Measurements from ENCODE around the gene FOXP2.

Gene FOXP2

GRCh38 chr7:114629762-114630161, 215.1 kb downstream of the FOXP2 start:
- no peaks in the 10 kb centered on the region for H3K9me3 ChIP-seq (ENCODE audit: control insufficient read depth, insufficient read depth, low read depth, low read length)
- TF ChIP-seq REPIN1 (tag by site-specific recombination; IDR thresholded peaks at IDR 0.05; ENCODE audit: low read depth) (no peak), OSR2 (tag by site-specific recombination; IDR thresholded peaks at IDR 0.05) (peak; percentile 26; the same call in 1 of the 2 replicates)
- H3K4me1 ChIP-seq (ENCODE audit: control insufficient read depth, insufficient read depth, low read length): peaks cover 6% of the 10 kb centered on the region; the same call in 1 of the 2 replicates
- ChIA-PET POLR2A (no interaction called here), CTCF (no interaction called here)
- no peak overlapping the region for H3K4me3 ChIP-seq (ENCODE audit: low read depth, low read length)
- peak overlapping the region; percentile 52; the same call in 1 of the 2 replicates for H3K27ac ChIP-seq (ENCODE audit: extremely low read depth, low read depth, low read length)
- no peaks in the 10 kb centered on the region; a peak in 1 of 3 replicates for H3K36me3 ChIP-seq (ENCODE audit: control insufficient read depth in 2 of 2, insufficient read depth in 1 of 2, low read length in 2 of 2)

- ChIA-PET POLR2A (no interaction called here), CTCF (interaction anchor here (0.5 kb wide), 1 partner anchor 32 kb away, joined by 3 read pairs; no protein-coding TSS in a partner anchor)
- Histone ChIP-seq H3K4me1 (ENCODE audit: control insufficient read depth, insufficient read depth, low read length) (peaks cover 6% of the 10 kb centered on the region; the same call in 1 of the 2 replicates), H3K27ac (ENCODE audit: extremely low read depth, low read depth, low read length) (peak overlapping the region; percentile 52), H3K4me3 (ENCODE audit: low read depth, low read length) (no peak overlapping the region), H3K9me3 (ENCODE audit: control insufficient read depth, insufficient read depth, low read depth, low read length) (no peaks in the 10 kb centered on the region), H3K36me3 (ENCODE audit: control insufficient read depth in 2 of 2, insufficient read depth in 1 of 2, low read length in 2 of 2) (no peaks in the 10 kb centered on the region; a peak in 1 of 3 replicates)
- no peak for TF ChIP-seq ZBTB20 (tag by site-specific recombination; IDR thresholded peaks at IDR 0.05)
- no peak for TF ChIP-seq ZNF274 (IDR thresholded peaks at IDR 0.05; ENCODE audit: low read length)
- TF ChIP-seq ZNF274 (tag by site-specific recombination; IDR thresholded peaks at IDR 0.05; ENCODE audit: borderline replicate concordance): no peak
- TF ChIP-seq ZBTB1 (tag by site-specific recombination; IDR thresholded peaks at IDR 0.05): no peak
- no peak for TF ChIP-seq ZNF292 (tag by site-specific recombination; IDR thresholded peaks at IDR 0.05; ENCODE audit: borderline replicate concordance, low read depth)
- no peak for TF ChIP-seq ZNF561 (tag by site-specific recombination; IDR thresholded peaks at IDR 0.05; ENCODE audit: borderline replicate concordance)
- TF ChIP-seq TRIM28 (IDR thresholded peaks at IDR 0.05; ENCODE audit: borderline replicate concordance, low read length): 0 out of 2 replicates have a peak, but pooled peaks have one; percentile 6
- peak; percentile 48 for TF ChIP-seq ZIC2 (tag by site-specific recombination; IDR thresholded peaks at IDR 0.05)
- no peak for TF ChIP-seq ZNF514 (tag by site-specific recombination; IDR thresholded peaks at IDR 0.05)
- TF ChIP-seq, protein P1, sequence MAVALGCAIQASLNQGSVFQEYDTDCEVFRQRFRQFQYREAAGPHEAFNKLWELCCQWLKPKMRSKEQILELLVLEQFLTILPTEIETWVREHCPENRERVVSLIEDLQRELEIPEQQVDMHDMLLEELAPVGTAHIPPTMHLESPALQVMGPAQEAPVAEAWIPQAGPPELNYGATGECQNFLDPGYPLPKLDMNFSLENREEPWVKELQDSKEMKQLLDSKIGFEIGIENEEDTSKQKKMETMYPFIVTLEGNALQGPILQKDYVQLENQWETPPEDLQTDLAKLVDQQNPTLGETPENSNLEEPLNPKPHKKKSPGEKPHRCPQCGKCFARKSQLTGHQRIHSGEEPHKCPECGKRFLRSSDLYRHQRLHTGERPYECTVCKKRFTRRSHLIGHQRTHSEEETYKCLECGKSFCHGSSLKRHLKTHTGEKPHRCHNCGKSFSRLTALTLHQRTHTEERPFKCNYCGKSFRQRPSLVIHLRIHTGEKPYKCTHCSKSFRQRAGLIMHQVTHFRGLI (tag by site-specific recombination; IDR thresholded peaks at IDR 0.05): no peak
- TF ChIP-seq INSM2 (tag by site-specific recombination; IDR thresholded peaks at IDR 0.05): no peak
- TF ChIP-seq, protein P2, sequence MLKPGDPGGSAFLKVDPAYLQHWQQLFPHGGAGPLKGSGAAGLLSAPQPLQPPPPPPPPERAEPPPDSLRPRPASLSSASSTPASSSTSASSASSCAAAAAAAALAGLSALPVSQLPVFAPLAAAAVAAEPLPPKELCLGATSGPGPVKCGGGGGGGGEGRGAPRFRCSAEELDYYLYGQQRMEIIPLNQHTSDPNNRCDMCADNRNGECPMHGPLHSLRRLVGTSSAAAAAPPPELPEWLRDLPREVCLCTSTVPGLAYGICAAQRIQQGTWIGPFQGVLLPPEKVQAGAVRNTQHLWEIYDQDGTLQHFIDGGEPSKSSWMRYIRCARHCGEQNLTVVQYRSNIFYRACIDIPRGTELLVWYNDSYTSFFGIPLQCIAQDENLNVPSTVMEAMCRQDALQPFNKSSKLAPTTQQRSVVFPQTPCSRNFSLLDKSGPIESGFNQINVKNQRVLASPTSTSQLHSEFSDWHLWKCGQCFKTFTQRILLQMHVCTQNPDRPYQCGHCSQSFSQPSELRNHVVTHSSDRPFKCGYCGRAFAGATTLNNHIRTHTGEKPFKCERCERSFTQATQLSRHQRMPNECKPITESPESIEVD (tag by site-specific recombination; IDR thresholded peaks at IDR 0.05): peak; percentile 33; the same call in 1 of the 2 replicates
- TF ChIP-seq ZNF114 (tag by site-specific recombination; IDR thresholded peaks at IDR 0.05): no peak
- TF ChIP-seq ZNF362 (tag by site-specific recombination; IDR thresholded peaks at IDR 0.05): no peak
- no peak for TF ChIP-seq ZNF10 (tag by site-specific recombination; IDR thresholded peaks at IDR 0.05)
- TF ChIP-seq ZNF302 (tag by site-specific recombination; IDR thresholded peaks at IDR 0.05; ENCODE audit: low read depth): no peak
- no peak for TF ChIP-seq KLF1 (tag by site-specific recombination; IDR thresholded peaks at IDR 0.05)
Measured at GRCh38 chr7:114630201-114630990, 215.8 kb downstream of the FOXP2 start.

Measured in HEK293 (cell line).